Progenitor cell of endocrine pancreas (in vitro differentiated cells): ENCODE measurements around the gene GGT6. TPM values are rescaled to one million over a fixed set of nuclear protein-coding genes. Genes with fewer than 3 reads are reported as not detected.

Experiments
- DNase-seq: peaks from one replicate; pipeline ENCODE4 v3.0.0; 2021; ENCODE audit warnings: low spot score; ENCODE audit not compliant: unreplicated experiment
- H3K27ac Mint-ChIP-seq: 2 replicates; pipeline ENCODE4 v1.8.0; 2021; ENCODE audit warnings: mild to moderate bottlenecking, moderate library complexity, mixed read lengths
- H3K27me3 Mint-ChIP-seq: 2 replicates; pipeline ENCODE4 v1.8.0; 2021; ENCODE audit warnings: mixed read lengths
- H3K36me3 Mint-ChIP-seq: 2 replicates; pipeline ENCODE4 v1.8.0; 2022; ENCODE audit warnings: mixed read lengths; ENCODE audit not compliant: insufficient read depth
- H3K4me1 Mint-ChIP-seq: 2 replicates; pipeline ENCODE4 v1.8.0; 2021; ENCODE audit warnings: low read depth, mixed read lengths
- H3K4me3 Mint-ChIP-seq: 2 replicates; pipeline ENCODE4 v1.8.0; 2021; ENCODE audit warnings: low read depth, mild to moderate bottlenecking, moderate library complexity, mixed read lengths
- H3K9me3 Mint-ChIP-seq: 2 replicates; pipeline ENCODE4 v1.8.0; 2021; ENCODE audit warnings: low read depth, mixed read lengths
- CTCF ChIP-seq: fragments of 200-600 bp; sonication (generic); IDR thresholded peaks from one replicate; pipeline ENCODE4 v1.5.0; 2021; ENCODE audit warnings: antibody characterized with exemption, mild to moderate bottlenecking; ENCODE audit not compliant: unreplicated experiment
- total RNA-seq: library from RNA; stranded (reverse); gene quantifications from 2 replicates; pipeline ENCODE4 v1.2.1, GENCODE V29; 2021

GGT6 gene
- total RNA-seq, 1 donor from 2014 or later = not detected

- no peaks in the 10 kb centered on the region for H3K9me3 Mint-ChIP-seq
- peak; percentile 46 for DNase-seq
- peak overlapping the region; percentile 89 for H3K27ac Mint-ChIP-seq
- peak; percentile 62 for TF ChIP-seq CTCF
- peak overlapping the region; percentile 48 for H3K4me3 Mint-ChIP-seq
- peaks cover 2% of the 10 kb centered on the region for H3K36me3 Mint-ChIP-seq
- H3K4me1 Mint-ChIP-seq = peaks cover 22% of the 10 kb centered on the region
- peaks cover 26% of the 10 kb centered on the region for H3K27me3 Mint-ChIP-seq
Observed at GRCh38 chr17:4594931-4595684, 34.7 kb upstream of the GGT6 start.

- H3K27ac Mint-ChIP-seq = peak overlapping the region; percentile 89
- peaks cover 22% of the 10 kb centered on the region for H3K27me3 Mint-ChIP-seq
- TF ChIP-seq CTCF = no peak
- no peak overlapping the region for H3K4me3 Mint-ChIP-seq
- DNase-seq = no peak
- peaks cover 2% of the 10 kb centered on the region for H3K36me3 Mint-ChIP-seq
- peaks cover 18% of the 10 kb centered on the region for H3K4me1 Mint-ChIP-seq
- no peaks in the 10 kb centered on the region for H3K9me3 Mint-ChIP-seq
Observed at GRCh38 chr17:4594406-4594805, 34.0 kb upstream of the GGT6 start.

- no peak overlapping the region for H3K27ac Mint-ChIP-seq
- no peaks in the 10 kb centered on the region for H3K9me3 Mint-ChIP-seq
- TF ChIP-seq CTCF = no peak
- H3K4me1 Mint-ChIP-seq = peaks cover 23% of the 10 kb centered on the region
- H3K36me3 Mint-ChIP-seq = peaks cover 2% of the 10 kb centered on the region
- DNase-seq = no peak
- peaks cover 17% of the 10 kb centered on the region for H3K27me3 Mint-ChIP-seq
- H3K4me3 Mint-ChIP-seq = no peak overlapping the region
Observed at GRCh38 chr17:4593021-4593421, 32.6 kb upstream of the GGT6 start.

GRCh38 chr17:4592240-4593005 is 32.0 kb upstream of the GGT6 start:
- H3K27me3 Mint-ChIP-seq = peaks cover 12% of the 10 kb centered on the region
- no peaks in the 10 kb centered on the region for H3K36me3 Mint-ChIP-seq

More at GRCh38 chr17:4592240-4593005, 32.0 kb upstream of the GGT6 start:
- no peak for TF ChIP-seq CTCF
- H3K4me1 Mint-ChIP-seq = peaks cover 23% of the 10 kb centered on the region
- DNase-seq = no peak
- H3K4me3 Mint-ChIP-seq = no peak overlapping the region
- H3K27ac Mint-ChIP-seq = no peak overlapping the region
- H3K9me3 Mint-ChIP-seq = no peaks in the 10 kb centered on the region
